Panc1 (cell line): ENCODE results near the gene PLCG2.

Source experiments
- CTCF ChIP-seq: fragments of 450-650 bp; IDR thresholded peaks from 2 replicates; pipeline ENCODE4 v1.5.1; 2017; ENCODE audit warnings: mild to moderate bottlenecking
- POLR2AphosphoS5 ChIP-seq: IDR thresholded peaks from 2 replicates; pipeline ENCODE4 v1.6.1; 2012; ENCODE audit warnings: mild to moderate bottlenecking, low read depth, low read length, moderate library complexity
- REST ChIP-seq, 2 experiments: IDR thresholded peaks; 2 replicates each; pipeline ENCODE4 v1.6.1; 2011 to 2012; ENCODE audit warnings: low read depth in 2 of 2, control low read depth in 1 of 2, low read length in 1 of 2, mild to moderate bottlenecking in 1 of 2, moderate library complexity in 1 of 2; ENCODE audit not compliant: insufficient read depth in 1 of 2
- SIN3A ChIP-seq: IDR thresholded peaks from 2 replicates; pipeline ENCODE4 v1.6.1; 2012; ENCODE audit warnings: low read depth, mild to moderate bottlenecking, low read length, moderate library complexity, borderline replicate concordance; ENCODE audit not compliant: insufficient read depth
- TCF7L2 ChIP-seq: IDR thresholded peaks from 2 replicates; pipeline ENCODE4 v1.6.1; 2011; ENCODE audit warnings: mild to moderate bottlenecking, low read depth, low read length, inconsistent platforms

- TF ChIP-seq CTCF, result no peak
- TF ChIP-seq TCF7L2, result no peak
- TF ChIP-seq REST (IDR thresholded peaks at IDR 0.05; ENCODE audit: insufficient read depth in 1 of 2, low read depth in 2 of 2, low read length in 1 of 2), result no peak
- TF ChIP-seq POLR2AphosphoS5, result no peak
- TF ChIP-seq SIN3A, result no peak
These were observed 94.1 kb downstream of the PLCG2 start for GRCh38 chr16:81873206-81873605.
